NCI-H2196 (cell line): ENCODE results near the gene REEP1.

Source experiments
- DNase-seq: peaks from one replicate; lab custom pipeline; 2025; ENCODE audit not compliant: unreplicated experiment; lab: John Stamatoyannopoulos, UW

Gene REEP1

DNA sequence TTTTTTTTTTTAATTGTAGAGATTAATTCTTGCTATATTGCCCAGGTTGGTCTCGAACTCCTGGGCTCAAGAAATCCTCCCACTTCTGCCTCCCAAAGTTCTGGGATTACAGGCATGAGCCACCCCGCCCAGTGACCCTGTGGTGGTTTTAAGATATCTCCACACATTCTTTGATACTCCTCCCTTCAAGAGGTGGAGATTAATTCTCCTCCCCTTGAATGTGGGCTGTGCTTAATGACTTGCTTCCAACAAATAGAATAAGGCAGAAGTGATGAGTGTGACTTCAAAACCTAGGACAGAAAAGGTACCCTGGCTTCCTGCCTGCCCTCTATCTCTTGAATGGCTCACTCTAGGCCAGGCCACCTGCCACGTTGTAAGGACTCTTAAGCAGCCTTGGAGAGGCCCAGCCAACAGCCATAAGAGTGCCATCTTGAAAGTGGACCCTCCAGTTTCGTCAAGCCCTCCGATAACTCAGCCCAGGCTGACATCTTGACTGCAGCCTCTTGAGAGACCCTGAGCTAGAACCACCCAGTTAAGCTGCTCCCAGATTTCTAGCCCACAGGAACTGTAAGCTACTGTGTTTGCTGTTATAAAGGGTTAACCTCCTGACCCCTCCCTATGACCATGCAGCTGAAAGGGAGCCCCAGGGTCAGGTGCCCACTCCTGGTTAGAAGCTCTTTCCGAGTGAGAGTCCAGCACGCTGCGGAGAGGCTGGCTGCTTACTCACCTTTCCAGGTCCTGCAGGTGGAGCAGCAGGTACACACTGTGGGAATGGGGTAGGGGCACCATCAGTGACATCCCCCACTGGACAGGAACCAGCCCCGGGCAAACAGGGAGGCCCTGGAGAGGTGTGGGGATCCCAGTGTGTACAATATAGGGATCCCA, 110.5 kb downstream of the REEP1 start:
- DNase-seq: no peak

DNA sequence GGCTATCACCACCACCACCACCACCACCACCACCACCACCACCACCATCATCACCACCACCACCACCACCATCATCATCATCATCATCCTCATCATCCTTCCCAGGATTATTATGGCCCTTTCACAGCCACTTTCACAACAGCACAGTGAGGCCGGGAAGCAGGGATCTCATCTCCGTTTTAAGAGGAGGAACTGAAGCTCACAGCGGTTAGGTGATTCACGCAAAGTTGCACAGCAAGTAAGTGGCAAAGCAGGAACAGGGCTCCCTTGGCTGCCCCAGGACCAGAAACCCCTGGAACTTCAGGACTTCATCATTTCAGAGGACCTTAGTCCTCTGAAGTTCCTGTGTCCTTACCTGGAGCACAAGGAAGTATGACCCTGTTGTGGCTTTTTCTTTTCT, 111.4 kb downstream of the REEP1 start:
- no peak for DNase-seq

DNA sequence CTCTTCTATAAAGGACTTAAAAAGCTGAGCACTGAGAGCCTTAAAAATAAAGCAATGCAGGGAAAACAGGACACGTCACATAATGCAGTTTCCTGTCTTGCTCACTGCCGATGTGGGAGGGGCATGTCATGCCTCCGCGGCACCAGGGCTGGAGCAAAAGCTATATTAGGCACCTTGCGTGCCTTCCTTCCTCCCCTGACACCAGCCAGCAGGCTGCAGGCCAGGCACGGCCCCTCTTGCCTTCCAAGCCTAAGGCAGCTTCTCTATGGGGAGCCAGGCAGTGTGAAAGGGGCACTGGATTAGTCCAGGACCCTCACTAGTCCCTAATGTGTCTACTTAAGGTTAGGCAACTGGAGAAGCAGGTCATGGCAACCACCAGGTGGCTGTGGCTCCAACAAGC, 111.8 kb downstream of the REEP1 start:
- no peak for DNase-seq

DNA sequence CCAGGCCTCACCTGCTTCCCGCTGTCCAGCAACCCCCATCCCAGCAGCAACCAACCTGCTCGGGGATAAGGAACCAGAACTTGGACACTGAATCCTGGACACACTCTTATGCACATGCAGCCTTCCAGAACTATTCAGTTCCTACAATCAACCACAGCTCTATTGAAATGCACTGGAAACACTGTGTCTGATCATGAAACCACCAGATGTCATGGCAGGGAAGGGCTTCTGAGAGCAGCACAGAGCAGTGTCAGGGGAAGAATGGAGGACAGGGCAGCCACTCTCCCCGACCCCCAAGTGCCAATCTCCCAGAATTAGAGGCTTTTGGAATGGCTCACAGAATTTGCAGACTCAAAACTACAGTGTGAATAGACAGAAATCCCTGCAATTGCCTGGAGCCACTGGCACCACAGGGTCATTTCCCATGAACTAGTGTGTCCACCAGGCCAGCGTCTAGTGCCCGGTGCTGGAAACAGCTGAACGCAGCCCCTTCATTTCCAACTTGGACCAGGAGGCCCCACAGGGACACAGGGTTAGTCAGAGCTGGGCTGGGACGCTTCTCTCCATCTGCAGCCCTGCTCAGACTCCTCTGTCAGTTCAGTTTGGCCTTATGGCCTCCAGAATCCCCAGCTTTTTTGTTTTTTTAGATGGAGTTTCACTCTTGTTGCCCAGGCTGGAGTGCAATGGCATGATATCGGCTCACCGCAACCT, 112.6 kb downstream of the REEP1 start:
- no peak for DNase-seq

DNA sequence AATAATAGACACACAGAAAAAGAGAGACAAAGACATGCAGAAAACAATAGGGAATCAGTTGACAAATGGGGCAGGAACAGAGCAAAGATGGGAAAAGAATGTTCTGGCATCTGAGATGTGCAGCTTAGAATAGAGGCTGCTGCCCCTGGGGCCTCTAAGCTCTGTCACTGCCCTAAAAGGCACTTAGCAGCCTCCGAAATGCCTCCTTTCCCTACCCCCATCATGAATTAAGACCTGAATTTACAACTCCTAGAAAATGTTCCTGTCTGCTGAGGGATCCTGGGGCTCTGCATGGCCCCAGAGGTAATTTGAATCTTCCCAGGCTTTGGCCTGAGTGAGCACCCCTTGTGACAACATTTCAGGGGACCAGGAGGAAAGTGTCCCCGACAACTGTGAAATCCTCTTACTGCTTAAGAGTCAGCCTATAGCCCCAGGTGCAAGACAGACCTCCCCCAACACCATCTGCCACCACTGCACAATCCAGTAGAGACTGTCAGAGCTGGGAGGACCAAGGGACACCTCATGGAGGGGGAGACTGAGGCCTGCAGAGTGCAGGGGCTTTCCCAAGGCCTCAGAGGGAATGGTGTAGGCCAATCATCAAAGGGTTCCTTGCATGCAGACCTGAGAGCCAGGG, 113.4 kb downstream of the REEP1 start:
- no peak for DNase-seq

DNA sequence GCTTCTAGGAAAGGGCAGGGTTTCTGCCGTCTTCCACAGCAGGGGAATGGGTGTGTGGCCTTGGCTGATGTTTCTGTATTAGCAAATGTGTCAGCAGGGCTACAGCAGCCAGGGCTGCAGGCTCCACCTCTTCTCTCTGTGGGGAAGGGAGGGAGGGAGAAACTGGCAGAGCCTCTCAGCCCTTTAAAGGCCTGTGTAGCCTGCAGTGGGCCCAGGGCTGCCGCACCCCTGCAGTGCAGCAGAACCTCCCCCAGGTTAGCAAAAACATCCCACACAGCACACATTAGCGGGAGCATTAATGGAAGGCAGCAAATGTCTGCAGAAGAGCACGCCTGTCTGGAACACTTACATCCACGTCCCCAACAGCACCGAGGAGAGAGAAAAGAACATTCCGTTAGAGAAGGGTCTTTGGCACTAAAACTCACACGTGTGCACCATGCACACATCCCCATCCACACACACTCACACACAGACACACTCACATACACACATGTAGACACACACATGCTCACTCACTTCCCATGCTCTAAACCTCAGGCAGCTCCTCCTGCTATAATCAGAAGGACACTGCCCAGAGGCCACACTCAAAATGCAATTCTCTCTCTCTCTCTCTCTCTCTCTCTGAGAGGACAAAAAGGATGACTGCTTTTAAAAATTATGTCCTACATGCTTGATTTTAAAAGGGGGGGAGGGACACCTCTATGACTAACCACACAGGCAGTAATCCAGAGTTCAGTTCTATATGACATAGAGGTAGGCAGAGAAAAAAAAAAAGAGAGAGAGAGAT, 114.1 kb downstream of the REEP1 start:
- DNase-seq: no peak

DNA sequence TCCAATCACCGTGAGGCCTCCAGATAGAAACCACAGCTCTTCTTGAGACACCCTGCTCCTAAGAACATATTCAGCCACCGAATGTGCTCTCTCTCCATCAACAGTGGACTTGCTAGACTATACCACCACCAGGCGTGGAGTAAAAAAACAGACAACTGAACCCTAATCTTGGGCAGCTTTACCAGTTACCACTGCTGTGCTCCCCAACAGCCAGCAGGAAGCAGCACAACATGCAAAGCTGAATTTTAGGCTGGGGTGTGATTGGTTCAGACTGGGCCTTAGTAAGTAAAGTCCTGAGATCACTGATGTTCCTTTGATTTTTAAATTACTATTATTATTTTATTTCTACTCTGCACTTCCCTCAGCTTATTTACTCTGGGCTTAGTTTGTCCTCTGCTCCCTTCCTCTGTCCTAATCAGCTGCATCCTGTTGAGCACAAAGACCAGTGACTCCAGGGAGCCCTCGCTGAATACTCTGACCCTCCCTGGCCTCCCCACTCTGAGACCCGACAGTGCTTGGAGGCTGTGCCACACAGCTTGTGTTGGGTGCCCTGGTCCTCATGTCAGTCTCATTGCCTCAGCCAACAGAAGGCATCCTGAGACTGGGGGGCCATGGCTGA, 116.3 kb downstream of the REEP1 start:
- peak; percentile 11 for DNase-seq

DNA sequence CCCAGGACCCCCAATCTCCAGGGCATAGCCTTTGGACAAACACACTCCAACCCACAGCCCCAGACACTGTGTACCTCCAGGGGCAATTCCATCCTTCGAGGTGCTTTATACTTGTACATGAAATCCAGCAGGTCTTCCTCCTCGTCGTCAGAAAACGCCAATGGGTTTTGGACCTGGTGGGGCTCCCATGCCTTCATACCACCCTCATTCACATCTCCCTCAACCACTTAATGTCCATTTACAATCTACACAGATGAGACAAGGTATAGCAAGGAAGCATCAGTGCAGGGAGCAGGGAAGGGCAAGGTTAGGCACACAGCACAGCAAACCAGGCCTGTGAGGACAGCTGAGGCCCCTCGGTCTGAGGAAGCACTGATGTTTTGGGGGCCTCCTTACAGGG, 117.5 kb downstream of the REEP1 start:
- no peak for DNase-seq

DNA sequence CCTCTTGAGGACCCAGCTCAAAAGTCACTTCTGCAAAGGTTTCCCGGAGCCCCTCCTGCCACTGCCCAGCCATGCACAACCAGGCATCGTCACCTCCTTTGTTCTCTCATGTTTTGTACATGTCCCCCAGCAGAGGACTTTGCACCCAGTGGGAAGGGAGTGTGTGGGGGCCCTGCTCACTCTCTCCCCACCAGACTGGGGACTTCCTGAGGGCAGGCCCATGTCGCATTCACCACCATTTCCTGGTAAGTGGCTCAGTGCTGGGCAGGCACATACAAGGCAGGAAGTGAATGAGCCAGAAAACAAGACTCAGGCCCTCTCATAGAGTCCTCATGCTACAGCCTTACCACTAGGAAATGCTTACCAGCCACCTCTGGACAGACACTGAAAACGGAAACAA, 119.3 kb downstream of the REEP1 start:
- DNase-seq: no peak

DNA sequence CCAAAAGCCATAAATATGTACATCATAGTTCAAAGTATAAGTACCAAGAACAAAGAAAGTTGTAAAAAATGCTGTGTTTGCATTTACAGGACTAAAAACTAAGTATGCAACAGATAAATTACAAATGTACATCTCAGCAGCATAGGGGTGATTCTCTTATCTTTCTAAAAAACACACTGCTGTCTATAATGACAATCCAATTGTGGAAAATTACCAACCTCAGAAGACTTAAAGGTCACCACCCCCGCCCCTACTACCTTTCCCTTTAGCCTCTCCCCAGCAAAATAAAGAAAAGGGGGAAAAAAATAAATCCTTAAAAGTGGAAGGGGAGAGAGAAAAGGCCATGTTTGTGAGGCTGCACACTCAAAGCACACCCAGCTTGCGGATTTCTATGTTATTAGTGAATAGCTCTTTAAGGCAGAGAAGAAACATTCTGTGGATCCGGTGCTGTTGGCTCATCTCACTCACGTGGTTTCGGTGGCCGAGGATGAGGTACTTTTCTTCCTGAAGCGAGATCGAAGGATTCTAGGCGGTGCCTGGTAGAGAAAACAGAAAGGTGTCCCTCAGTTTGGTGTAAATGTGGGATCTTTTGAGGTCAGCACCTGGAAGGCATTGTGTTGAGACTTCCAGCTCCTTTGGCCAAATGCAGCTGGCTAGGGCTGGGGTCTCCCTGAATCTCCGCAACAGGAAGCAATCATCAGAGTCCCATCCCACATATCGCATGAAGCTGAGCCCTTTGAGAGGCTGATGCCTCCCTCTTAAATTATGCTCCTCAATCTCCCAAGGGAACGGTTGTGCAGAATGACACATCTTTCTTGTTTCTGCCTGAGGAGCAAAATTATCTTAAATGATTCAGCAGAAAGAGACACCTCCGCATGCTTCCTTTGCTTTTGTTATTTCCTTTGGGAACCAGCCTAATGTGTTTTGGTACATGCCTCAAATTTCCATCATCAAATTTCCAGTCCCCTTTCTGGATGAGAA, 120.6 kb downstream of the REEP1 start:
- no peak for DNase-seq

DNA sequence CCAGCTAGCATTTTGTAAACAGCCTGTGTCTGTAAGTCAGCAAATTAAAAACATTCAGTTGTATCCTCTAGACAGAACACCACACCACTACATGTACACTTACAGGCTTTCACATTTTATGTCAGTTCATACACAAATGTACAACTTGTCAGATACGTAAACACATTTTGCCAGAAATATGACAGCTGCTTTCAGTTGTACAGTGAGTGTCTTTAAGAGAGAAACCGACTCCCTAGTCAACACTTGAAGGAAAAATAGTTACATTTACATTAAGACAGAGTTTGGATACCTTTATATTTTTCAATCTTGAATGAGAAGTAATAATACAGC, 123.0 kb downstream of the REEP1 start:
- DNase-seq: no peak

DNA sequence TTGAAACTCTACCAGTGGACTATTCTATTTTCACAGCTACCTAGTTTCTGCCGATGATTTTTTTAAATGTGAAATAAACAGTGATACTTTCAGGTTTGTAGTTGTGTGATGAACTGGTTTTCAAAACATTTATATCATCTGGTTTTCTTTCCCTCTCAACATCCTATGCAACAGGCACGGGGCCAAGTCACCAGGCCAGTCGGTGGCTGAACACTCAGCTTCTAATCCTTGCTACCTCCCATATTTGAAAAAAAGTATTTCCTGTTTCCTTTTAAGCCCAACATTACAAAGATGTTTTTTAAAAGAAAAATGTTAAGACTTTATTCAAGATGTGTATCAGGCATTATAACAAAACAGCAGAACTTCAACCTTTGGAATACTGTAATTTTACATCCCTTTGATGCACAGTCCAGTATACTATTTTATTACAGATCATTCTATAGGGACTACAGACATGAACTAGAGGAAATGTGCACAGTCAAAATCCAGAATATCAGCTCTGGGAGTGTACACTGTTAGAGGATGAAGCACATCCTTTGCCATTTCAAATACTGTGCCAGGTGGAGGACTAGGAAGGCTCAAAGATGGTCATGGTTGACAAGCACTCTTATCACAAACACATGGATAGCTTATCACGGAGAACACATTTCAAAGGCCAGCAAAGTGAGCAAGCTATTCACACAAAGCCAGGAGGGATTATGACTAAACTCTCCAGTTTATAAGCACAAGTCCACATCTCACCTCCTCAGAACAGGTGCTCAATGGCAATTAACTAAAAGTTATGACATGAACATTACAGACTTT, 123.5 kb downstream of the REEP1 start:
- DNase-seq: peak; percentile 10

DNA sequence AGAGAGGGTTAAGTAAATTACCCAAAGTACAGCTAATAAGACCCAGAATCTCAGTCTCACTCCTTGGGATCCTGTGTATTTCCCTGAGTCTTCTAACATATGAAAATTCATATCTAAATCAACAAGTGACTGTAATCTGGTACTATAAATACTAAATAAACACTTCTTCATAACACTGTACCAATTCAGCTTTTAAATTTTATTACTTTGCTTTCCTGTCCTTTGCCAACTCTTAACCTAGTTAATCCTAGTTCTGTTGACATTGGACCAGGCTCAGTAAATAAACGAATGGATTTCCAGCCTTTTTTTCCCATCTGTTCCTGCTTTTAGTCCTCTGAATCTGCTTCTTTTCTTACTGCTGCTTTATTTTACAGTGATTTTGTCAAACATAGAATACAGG, 124.4 kb downstream of the REEP1 start:
- peak; percentile 4 for DNase-seq

DNA sequence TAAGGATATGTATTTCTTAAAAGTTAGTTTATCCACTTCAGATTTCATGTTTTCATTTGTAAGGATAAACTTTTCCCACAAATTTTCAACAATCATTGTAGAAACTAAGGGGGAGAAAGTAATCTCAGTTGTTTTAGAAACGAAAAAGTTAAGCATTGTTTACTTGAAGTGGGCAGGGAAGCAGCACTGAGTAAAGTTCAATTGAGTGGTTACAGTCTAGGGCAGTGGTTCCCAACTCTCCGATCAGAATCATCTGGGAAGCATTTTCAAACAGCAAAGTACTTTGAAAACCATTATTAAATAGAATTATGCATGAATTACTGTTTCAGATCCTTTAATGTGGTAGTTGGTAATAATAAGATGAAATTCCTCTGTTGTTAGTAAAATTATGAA, 125.6 kb downstream of the REEP1 start:
- DNase-seq: no peak

DNA sequence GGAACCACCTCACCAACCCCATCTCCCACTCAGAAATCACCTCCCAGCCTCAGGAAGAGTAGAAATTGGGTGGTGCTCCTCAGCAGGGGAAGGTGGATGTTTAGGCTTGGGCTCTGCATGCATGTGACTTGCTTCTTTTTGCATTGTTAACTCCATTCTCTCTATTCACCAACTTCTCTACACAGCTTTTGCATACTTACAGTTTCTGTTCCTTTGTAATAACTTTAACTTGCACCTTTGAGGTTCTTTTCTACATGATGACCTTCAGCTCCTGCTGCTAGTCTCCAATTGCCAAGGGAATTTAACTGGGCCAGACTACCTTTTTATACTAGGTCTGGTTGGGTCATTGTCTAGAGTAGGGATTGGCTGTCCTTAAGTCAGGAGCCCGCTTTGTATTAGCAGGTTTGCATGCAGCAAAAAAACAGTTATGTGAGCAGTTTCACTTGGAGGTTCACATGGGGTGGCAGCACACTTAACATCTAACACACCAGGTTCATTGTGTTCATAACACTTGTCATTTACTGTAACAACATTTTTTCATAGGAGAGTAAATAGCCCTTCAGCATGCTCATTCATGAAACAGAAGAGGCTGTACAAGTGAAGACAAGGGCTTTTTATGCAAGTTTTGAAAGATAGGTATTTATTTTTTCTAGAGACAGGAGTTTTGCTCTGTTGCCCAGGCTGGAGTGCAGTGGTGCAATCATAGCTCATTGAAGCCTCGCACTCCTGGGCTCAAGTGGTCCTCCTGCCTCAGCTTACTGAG, 126.2 kb downstream of the REEP1 start:
- no peak for DNase-seq

DNA sequence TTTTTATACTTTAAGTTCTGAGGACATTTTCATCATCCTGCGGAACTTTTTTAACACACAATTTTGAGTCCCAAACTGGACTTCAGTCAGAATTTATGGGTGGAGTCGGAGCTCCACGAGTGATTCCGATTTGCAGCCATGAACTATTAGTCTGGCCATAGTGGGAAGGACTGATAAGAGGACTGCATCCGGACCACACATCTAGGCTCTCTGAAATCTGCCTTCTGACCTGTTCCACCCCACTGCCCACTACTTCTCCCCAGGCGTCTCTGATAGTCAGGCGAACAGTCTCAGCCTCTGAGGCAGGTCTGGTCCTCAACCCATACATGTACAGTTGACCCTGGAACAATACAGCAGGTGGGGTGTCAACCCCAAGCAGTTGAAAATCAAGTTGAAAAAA, 133.0 kb downstream of the REEP1 start:
- no peak for DNase-seq

DNA sequence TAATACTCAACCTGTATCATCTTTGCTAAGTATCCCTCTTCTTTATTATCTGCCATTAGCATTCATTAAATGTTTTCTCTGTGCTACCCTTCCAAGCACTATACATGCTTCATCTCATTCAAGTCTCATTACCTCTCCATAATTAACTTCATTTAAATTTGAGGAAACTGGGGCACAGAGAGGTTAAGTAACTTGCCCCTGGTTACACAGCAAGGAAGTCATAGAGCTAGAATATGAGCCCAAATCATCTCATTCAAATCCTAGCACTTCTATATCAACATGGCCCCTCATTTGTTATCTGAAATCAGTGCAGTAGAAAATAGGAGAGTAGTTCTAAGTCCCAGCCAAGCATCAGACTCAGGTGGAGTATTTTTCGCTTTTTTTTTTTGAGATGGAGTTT, 133.8 kb downstream of the REEP1 start:
- DNase-seq: no peak

DNA sequence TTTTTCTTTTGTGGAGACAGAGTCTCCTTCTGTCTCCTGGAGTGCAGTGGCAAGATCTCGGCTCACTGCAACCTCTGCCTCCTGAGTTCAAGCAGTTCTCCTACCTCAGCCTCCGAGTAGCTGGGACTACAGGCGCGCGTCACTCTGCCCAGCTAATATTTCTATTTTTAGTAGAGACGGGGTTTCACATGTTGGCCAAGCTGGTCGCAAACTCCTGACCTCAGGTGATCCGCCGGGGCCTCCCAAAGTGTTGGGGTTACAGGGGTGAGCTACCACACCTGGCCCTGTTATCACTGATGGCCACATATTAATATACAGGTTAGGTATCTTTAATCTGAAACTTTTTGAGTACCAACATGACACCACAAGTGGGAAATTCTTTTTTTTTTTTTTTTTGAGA, 134.7 kb downstream of the REEP1 start:
- no peak for DNase-seq
